ELF-1 (cell line): Measurements from ENCODE around the gene YIPF3.
A peak's percentile ranks its signal among the peaks of the same experiment; 100 is the strongest.
"Not testable (repeated sequence)": the region's sequence is repeated elsewhere in the genome, so short reads cannot be mapped to it uniquely, and the experiment has no call there.

ENCODE experiments used
- DNase-seq: peaks from one replicate; pipeline ENCODE4 v3.0.0-alpha.2; 2016; ENCODE audit warnings: low read depth, low spot score

The YIPF3 gene

DNA sequence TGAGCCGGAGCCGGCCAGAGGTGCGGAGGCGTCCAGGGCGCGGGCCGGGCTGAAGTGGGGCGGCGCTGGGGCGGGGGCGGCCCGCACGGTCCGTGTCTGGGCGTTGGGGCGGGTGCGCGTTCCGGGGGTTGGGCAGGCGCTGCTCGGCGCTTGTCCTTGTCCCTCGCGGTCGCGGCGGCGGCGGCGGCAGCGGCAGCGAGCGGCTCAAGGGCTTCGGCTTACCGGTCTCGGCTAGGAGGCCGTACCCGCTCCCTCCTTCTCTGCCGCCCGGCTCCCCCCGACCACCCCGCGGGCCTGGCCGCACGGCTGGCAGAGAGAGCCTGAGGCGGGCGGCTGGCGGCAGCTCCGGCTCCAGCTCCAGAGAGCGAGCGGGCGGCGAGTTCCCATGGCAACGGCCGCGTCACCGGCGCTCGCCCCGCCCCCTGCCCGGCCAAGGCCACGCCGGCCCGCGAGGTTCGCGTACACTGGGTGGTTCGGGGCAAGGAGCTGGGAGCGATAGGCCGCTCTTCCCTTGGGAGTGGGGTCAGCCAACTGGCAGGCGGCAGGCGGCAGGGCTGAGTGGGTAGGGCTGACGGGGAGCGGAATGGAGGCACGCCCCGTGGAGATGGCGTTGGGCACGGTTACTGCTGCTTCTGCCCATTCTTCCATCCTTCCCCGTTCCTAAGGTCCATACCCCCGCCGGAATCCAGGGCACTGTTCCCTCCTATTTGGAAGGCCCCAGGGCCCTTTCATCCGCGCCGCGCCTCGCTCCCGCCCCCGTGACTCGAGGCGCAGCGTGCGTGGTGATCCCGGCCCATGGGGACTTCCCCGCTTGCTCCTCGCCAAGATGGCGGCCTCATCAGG lies 6.5 kb downstream of the YIPF3 start, which contains the start of gene LRRC73:
LRRC73 (minus strand) TSS at position 363 of the 843 bp plus-strand sequence. CDS start 561 bp downstream, outside the sequence.
- peak; percentile 89 for DNase-seq

DNA sequence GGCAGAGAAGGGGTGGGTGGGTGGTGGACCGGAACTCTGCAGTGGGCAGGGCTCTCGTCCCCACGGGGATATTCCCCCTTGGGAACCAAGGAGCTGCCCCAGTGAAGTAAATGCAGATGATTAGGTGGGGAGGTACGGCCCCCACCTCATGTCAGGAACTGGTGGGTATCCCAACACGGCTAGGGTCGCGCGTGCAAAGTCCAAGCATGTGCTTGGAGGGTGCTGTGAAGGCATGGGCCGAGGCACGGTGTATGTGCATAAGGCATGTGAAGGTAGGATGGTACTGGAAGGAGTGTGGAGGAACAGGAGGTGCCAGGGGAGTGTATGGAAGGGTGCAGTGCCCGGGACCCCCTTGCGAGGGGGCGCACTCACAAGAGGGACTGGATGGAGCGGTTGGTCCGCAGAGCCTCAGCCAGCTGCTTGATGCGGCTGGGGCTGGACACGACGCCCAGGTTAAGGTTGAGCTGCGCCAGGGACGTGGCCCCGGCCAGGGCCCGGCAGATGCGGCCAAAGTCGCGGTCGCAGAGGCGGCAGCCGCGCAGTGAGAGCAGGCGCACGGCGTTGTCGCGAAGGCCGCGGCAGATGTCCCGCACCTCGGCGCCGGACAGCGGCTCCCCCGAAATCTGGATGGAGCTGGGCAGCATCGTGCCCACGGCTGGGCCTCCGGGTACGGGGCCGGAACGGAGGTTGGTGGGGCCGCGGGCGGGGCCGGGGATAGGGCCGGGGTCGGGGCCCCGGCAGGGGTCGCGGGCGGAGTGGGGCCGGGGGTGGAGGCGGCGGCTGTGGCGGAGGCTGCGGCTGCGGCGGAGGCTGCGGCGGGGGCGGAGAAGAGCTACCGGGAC lies 7.4 kb downstream of the YIPF3 start:
- no peak for DNase-seq

DNA sequence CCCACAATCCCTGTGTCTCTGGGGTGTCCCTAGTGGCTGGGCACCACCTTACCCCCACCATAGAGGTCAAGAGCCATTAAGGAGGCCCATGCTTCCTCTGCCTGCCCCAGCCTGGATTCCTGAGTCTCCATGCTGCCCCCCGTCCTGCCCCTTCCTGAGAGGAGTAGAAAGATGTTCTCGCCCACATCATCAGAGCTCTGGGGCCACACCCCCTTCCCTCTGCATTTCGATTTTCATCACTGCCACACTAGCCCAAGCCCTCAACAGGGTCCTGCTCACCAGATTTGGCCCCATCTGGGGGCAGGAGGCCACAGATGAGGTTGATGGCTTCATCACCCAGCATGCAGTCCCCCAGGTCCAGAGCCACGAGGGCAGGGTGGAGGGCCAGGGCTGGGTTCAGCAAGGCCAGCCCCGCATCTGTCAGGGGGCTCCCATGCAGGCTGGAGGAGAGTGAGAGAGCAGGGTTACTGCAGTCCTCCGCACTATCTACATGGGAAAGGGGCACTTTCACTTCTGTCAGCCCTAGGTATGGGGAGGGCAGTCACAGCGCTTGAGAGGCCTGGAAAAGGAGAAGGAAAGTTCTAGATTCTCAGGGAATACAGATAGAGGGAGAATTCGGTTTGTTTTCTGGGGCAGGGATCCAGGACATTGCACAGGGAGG lies 8.1 kb downstream of the YIPF3 start:
- no peak for DNase-seq

DNA sequence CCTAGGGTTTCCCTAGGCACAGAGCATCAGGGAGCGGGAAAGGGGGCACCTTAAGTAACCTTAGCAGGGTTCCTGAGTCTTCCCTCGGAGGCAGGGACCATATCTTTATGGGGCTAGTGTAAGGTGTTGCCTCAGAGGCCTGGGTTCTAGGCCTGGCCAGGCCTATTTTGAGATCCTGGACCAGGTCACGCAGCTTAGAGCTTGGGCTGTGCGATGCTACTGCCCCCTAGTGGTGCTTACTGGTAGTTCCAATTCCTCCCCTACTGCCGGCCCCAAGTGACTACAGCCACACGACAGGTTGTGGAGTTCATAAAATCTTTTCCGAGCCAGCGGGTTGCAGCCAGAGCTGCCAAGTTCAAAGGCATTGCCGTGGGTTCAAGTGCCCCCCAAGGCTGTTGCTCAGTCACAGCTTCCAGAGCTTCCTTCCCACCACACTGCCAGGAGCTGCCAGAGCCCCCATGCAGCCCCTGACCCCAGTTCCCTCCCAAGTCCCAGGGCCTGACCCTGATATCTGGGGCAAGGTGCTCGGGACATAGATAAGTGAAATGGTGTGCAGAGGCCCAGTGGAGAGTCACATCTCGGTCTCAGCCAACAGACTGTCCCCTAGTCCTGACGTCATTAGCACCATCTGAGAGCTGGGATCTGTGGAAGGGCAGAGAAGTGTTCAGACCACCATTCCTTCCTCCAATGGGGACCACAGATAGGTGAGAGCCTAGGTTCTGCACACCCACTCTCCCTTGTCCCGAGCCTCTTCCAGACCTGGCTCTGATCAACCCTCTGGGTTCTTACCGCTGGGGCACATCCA lies 9.9 kb downstream of the YIPF3 start:
- peak; percentile 93 for DNase-seq

DNA sequence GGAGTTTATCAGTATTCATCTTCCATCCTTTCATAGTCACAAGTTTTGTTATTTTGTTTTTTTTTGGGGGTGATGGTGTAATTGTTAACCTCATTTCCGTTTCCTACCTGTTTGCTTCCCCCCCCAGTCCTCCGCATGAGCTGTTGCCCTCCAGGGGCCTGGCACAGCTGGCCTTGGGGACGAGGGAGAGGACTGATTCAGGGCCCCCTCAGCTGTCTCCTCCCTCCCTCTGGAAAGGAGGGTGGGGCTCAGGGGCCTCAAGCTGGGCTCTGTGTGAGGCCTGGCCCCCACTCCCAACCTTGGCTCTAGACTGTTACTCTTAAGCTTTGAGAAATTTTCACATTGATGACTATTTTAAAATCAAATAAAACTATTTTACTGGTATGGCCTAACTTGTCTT lies 10.6 kb downstream of the YIPF3 start:
- DNase-seq, result no peak

DNA sequence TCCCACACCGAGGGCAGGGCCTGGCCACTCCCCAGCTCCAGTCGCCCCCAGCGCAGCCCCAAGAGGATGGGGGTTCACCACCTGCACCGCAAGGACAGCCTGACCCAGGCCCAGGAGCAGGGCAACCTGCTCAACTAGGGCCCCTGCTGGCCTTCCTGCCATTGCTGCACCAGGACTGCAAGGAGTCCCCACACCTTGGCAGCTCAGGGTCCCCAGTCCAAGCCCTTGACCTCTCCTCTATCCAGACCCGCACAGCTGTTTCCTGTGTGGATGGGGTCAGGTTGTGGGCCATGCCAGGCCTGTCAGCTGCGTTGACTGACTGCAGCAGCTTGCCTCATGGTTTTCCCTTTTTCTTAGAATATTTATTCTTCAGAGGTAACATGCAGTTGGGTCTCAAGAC lies 11.0 kb downstream of the YIPF3 start:
- DNase-seq, result no peak

DNA sequence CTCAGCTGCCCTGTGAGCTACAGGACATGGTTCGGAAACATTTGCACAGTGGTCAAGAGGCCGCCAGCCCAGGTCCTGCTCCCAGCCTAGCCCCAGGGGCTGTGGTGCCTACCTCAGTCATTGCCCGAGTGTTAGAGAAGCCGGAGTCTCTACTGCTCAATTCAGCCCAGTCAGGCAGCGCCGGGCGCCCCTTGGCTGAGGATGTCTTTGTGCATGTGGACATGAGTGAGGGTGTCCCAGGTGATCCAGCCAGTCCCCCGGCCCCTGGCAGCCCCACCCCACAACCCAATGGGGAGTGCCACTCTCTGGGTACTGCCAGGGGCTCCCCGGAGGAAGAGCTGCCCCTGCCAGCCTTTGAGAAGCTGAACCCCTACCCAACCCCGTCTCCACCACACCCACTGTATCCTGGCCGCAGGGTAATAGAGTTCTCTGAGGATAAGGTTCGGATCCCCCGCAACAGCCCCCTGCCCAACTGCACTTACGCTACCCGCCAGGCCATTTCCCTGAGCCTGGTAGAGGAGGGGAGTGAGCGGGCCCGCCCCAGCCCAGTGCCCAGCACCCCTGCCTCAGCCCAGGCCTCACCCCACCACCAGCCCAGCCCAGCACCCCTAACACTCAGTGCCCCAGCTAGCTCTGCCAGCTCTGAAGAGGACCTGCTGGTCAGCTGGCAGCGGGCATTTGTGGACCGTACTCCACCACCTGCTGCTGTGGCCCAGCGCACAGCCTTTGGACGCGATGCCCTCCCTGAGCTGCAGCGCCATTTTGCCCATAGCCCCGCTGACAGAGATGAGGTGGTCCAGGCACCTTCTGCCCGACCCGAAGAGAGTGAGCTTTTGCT lies 11.8 kb downstream of the YIPF3 start:
- no peak for DNase-seq

DNA sequence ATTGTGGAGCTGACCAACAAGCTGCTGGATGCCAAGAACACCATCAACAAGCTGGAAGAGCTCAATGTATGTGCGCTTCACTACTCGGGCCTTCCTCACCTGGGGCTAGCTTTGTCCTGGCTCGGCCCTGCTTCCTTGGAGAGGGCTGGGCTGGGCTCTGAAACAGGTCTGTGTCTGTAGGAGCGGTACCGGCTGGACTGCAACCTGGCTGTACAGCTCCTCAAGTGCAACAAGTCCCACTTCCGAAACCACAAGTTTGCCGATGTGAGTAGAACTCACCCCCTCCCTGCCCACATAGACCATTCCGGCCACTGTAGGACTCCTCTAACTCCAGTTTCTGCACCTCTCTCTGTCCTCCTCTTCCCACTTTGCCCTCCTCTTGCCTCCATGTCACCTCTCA lies 13.3 kb downstream of the YIPF3 start:
- DNase-seq, result no peak

DNA sequence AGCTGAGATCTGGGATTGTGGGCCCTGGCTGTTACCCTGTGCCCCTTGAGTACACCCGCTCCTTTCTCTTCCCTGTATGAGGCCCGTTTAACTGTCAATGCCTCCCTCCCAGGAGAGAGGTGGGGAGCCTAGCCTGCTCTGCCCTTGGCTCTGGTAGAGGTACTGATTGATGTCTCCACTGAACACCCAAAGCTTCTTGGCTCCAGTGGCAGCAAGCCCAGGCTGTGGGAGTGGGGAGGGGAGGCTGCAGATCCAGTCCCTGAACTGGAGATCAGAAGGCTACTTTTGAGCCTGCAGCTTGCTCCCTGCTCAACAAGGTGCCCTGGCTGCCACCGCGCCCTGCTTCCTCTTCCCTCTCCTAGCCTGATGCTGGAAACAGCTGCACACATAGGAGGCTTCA lies 14.1 kb downstream of the YIPF3 start:
- no peak for DNase-seq

DNA sequence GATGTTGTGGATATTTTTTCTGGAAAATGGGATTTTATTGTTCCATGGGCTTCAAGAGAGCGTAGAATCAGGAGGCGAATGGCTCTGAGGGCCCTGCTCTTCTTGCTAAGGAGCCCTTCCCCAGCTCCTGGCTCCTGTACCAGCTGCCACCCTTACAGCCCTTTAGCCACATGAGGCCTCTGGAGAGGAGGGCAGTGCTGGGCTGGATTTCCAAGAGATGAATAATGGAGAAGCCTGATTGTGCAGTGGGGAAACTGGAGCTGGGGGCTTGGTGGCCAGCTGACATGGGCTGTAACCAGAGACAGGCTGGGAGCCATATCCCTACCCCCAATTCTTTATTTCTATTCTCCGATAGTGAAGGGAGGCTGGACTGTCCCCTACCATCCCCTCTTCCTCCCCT lies 15.8 kb downstream of the YIPF3 start:
- no peak for DNase-seq

DNA sequence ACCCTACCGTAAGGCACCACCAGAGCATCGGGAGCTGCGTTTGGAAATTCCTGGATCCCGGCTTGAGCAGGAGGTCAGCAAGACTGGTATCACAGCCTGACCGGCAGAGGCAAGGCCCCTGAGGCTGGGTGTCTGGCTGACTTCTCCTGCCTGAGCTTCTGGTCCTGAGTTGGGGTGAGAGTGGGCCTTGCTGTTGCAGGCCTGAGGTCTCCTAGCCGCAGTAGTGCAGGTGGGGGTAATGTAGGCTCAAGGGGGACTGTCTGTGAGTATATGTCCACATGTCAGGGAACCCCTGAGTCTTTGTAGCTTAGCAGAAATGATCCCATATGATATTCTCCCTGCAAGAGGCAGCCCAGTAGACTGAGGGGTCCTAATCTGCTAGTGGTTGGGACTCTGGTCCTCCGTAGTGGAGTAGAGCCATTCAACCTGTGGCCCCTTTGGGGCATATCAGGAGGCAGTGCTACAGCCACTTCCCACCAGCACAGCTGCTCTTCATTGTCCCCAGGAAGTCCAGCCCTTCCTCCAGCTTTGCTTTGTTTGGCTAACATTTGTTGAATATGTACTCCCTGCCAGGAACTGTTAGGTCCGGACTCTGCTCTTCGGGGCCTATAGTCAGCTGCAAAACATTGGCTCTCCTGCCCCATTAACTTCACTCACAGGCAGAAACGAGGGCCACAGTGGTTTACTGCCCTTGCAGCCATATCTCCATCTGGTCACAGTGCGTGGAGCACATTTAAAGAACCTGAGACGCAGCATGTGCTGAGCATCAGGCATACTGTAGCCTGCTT lies 17.5 kb downstream of the YIPF3 start:
- no peak for DNase-seq

DNA sequence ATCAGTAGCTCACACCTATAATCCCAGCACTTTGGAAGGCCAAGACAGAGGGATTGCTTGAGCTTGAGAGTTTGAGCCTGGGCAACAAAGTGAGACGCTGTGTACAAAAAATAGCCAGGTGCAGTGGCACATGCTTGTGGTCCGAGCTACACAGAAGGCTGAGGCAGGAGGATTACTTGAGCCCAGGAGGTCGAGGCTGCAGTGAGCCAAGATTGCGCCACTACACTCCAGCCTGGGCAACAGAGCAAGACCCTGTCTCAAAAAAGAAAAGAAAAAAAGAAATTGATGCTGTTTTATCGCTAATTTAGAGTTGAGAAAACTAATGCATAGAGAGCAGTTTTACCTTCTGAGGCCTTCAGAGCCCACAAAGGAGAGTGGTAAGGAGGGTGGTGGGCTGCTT lies 18.4 kb downstream of the YIPF3 start:
- DNase-seq, result not testable (repeated sequence)

DNA sequence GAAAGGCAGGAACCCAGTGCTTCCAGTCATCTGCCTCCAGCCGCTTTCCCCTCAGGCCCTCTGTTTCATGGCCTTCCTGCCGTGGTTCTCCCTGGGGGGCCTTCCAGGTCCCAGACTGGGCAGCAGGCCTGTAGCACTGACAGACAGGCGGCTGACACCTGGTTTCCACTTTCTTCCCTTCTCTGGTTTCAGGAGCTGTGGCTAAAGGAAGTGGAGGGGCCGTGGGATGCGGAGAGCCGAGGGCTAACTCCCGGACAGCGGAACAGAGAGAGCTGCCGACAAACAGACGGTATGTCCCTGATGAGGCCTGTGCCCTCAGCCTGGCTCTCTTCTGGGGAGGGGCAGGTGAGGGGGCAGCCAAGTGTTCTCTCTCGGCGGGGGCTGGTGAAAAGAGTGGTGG lies 19.0 kb downstream of the YIPF3 start:
- DNase-seq, result no peak

DNA sequence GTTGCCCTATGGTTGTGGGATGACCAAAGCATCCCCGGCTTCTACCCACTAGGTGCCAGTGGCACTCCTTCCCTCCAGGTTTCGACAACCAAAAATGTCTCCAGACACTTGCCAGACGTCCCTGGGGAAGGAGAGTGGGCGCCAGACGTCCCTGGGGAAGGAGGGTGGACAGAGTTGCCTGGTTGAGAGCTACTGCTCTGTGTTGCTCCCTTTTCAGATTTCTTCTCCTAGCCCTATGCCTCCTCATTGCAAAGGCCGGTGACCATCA lies 19.7 kb downstream of the YIPF3 start:
- DNase-seq, result no peak

DNA sequence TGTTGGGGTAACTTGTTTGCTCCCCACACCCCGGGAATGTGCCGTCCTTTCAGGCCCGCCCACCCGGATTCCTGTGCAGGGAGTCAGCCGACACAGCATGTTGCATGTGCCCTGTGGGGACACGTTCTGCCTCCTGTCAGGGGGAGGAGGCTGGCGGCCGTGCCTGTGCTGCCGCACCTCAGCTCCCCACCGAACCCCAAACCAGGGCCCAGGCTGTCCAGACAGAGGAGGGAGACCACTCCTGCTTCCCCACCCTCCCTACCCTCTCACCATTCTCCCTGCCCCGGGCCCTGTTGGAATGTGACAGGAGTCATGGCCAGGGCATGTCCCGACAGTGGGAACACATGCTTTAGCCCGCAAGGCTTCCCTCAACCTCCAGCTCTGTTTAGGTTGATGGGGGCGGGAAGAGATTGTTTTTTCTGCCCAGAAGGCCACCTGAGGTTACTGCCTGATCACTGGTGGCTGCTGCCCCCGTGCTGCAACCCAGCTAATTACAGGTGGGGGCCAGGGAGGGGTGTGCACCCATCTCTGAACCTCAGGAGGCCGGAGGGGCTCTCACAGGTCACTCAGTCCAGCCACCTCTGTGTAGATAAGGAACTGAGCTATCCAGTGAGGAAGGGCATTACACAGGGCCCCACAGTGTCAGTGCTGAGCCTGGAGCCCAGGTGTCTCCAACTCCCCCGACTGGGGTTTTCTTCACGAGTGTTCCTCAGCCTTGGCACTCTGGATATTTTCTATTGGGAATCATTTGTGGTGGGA lies 20.2 kb downstream of the YIPF3 start:
- DNase-seq, result peak; percentile 91

DNA sequence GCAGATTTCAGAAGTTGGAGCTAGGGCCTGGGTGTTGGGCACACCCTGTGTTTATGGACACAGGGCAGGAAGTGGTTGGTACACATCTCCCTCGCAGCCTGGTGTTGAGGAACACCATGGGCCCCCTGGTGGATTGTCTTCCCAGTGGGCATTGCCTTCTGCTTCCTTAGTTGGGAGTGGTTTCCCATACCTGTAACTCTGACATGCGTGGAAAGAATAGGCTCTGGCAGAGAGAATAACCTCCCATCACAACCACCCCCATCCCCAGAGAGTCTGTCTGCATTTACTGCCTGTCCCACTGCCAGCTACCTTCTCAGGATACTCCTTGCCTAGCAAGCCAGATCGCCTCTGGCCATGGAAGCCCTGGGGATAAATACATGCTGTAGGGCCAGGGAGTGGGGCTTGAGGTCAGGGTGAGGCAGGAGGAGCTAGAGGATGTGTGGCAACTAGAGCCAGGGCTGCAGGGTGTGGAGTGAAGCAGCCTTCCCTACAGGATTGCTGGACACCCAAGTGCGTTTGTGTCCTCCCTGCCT lies 21.3 kb downstream of the YIPF3 start:
- peak; percentile 59 for DNase-seq

DNA sequence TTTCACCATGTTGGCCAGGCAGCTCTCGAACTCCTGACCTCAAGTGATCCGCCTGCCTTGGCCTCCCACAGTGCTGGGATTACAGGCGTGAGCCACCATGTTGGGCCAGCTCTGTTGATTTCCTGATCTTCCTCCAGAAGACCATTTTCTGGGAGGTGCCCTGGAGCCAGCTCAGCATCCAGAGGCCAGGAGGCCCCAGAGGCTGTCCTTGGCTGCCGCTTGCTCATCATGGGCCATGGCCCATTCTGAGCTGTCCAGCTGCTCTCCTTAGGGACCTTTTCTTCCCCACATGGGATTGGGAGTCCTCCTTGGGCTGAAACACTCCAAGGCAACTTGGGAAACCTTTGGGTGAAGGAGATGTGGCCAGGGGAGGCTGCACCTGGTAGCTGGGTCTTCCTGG lies 22.0 kb downstream of the YIPF3 start:
- no peak for DNase-seq

DNA sequence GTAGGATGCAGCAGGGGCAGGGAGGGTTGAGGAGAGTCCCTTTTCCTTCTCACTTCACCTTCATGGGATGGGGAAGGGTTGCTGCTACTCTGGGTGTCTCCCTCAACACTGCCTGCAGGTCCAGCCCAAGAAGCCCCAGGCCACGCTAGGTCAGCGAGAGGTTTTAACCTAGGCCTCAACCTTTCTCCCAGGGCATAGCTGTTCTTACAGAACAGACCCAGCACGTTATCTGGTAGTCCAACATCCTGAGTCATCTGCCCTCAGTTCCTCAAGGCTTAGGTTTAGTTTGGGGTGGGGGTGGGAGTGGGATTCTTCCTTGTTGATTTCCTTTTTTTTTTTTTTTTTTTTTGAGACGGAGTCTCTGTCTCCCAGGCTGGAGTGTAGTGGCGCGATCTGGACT lies 22.4 kb downstream of the YIPF3 start:
- peak; percentile 58 for DNase-seq

DNA sequence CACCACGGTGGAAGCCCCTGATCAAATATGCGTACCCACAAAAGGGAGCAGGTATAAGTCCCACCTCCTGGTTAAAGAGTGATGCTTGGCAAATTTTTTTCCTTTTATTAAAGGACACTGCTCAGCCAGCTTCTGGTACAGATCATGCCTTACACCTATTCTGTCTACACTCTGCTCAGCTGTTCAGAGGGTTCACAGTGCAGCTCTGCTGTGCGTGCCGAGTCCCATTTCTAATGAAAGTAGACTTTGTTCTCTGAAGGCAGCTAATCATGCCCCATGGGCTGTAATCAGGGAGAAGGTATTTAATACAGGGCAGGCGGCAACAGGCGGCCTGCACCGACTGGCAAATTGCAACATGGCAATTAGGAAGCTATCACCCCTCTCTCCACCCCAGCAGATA lies 22.9 kb downstream of the YIPF3 start:
- DNase-seq, result no peak
